ENCODE data around the gene KCNQ4. TPM values are rescaled to one million over a fixed set of nuclear protein-coding genes. Genes with fewer than 3 reads are reported as not detected.
A peak's percentile ranks its signal among the peaks of the same experiment; 100 is the strongest.

Gene KCNQ4
- total and polyA plus RNA-seq, 8 donors = 0.92 to 1.7 (median 1.4) TPM

- DNase-seq (no peak), ATAC-seq (no peak)
- intact Hi-C loops (cut with DNase I) = no loop called here
- no peaks in the 10 kb centered on the region for H3K4me1 ChIP-seq
- H3K27ac ChIP-seq = no peak overlapping the region
- no peaks in the 10 kb centered on the region for H3K9me3 ChIP-seq
- H3K4me3 ChIP-seq = no peak overlapping the region
- no peaks in the 10 kb centered on the region for H3K27me3 ChIP-seq
- no peaks in the 10 kb centered on the region for H3K36me3 ChIP-seq
- no peak for TF ChIP-seq CTCF (IDR thresholded peaks at IDR 0.05)
Measured at GRCh38 chr1:40808909-40809308, 25.3 kb downstream of the KCNQ4 start.

- Histone ChIP-seq H3K9me3 (no peaks in the 10 kb centered on the region), H3K4me3 (no peak overlapping the region), H3K27ac (no peak overlapping the region), H3K4me1 (no peaks in the 10 kb centered on the region), H3K36me3 (no peaks in the 10 kb centered on the region), H3K27me3 (no peaks in the 10 kb centered on the region)
- ATAC-seq (no peak), DNase-seq (no peak)
- intact Hi-C loops (cut with DNase I) = no loop called here
- TF ChIP-seq CTCF (IDR thresholded peaks at IDR 0.05) = no peak
Measured at GRCh38 chr1:40810927-40811326, 27.3 kb downstream of the KCNQ4 start.

- Histone ChIP-seq H3K36me3 (no peaks in the 10 kb centered on the region), H3K9me3 (no peaks in the 10 kb centered on the region), H3K27ac (no peak overlapping the region), H3K27me3 (peaks cover 0 to 29% of the 10 kb centered on the region in 2 donors), H3K4me1 (peaks cover 0 to 5% of the 10 kb centered on the region in 2 donors), H3K4me3 (no peak overlapping the region)
- TF ChIP-seq CTCF (IDR thresholded peaks at IDR 0.05) = no peak
- intact Hi-C loops (cut with DNase I) = no loop called here
- ATAC-seq (no peak), DNase-seq (no peak)
Measured at GRCh38 chr1:40815420-40815819, 31.8 kb downstream of the KCNQ4 start.

GRCh38 chr1:40817791-40818263, 34.2 kb downstream of the KCNQ4 start:
- TF ChIP-seq CTCF (IDR thresholded peaks at IDR 0.05) = no peak
- H3K4me3 ChIP-seq = peak overlapping the region; percentile 33 to 43
- ATAC-seq (no peak), DNase-seq (no peak)
- H3K9me3 ChIP-seq = no peaks in the 10 kb centered on the region
- no peak overlapping the region for H3K27ac ChIP-seq
- peaks cover 0 to 5% of the 10 kb centered on the region in 2 donors for H3K4me1 ChIP-seq
- H3K36me3 ChIP-seq = no peaks in the 10 kb centered on the region
- H3K27me3 ChIP-seq = peaks cover 0 to 29% of the 10 kb centered on the region in 2 donors
- intact Hi-C loops (cut with DNase I) = no loop called here

GRCh38 chr1:40818264-40818961, 34.8 kb downstream of the KCNQ4 start:
- peak; percentile 94 for ATAC-seq
- Histone ChIP-seq H3K27ac (no peak overlapping the region), H3K36me3 (no peaks in the 10 kb centered on the region), H3K27me3 (peaks cover 0 to 29% of the 10 kb centered on the region in 2 donors), H3K4me3 (peak overlapping the region; percentile 33 to 43), H3K4me1 (peaks cover 0 to 5% of the 10 kb centered on the region in 2 donors), H3K9me3 (no peaks in the 10 kb centered on the region)
- intact Hi-C loops (cut with DNase I) = no loop called here
- no peak for TF ChIP-seq CTCF (IDR thresholded peaks at IDR 0.05)
- peak in 2 of 4 donors; percentile 79 to 91 for DNase-seq
